ENCODE data around the gene ZAR1L.
A peak's percentile ranks its signal among the peaks of the same experiment; 100 is the strongest.

The ZAR1L gene

DNA sequence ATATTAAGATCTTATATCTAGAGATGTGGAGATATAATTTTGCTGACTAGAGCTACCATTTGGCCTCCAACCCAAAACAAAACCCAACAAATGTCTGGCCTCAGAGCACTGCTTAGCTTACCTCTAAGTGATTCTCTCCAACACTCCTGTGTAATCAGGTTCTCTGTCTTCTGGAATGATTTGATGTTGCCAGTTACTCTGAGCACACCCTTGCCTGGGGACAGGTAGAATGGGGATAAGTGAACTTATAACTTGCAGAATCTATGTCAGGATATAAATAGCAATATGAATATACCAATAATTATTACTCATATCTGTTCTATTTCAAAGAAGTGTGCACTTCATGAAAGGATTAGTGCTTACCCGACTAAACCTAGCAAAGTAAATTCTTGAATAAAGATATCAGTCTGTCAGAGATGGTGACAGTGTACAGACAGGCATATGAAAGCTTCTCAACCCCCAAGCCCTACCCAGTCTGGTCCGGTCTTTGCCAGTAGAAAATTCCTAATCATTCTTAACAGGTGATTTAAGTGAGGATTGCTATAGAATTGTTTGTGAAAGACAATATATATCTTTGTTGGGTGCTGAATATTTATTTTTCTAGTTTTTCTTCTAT, 33.0 kb downstream of the ZAR1L start:
- TF ChIP-seq, protein P1, sequence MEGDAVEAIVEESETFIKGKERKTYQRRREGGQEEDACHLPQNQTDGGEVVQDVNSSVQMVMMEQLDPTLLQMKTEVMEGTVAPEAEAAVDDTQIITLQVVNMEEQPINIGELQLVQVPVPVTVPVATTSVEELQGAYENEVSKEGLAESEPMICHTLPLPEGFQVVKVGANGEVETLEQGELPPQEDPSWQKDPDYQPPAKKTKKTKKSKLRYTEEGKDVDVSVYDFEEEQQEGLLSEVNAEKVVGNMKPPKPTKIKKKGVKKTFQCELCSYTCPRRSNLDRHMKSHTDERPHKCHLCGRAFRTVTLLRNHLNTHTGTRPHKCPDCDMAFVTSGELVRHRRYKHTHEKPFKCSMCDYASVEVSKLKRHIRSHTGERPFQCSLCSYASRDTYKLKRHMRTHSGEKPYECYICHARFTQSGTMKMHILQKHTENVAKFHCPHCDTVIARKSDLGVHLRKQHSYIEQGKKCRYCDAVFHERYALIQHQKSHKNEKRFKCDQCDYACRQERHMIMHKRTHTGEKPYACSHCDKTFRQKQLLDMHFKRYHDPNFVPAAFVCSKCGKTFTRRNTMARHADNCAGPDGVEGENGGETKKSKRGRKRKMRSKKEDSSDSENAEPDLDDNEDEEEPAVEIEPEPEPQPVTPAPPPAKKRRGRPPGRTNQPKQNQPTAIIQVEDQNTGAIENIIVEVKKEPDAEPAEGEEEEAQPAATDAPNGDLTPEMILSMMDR (conservative IDR thresholded peaks at IDR 0.05; ENCODE audit: low read length): no peak
- DNase-seq (ENCODE audit: low read depth): no peak

DNA sequence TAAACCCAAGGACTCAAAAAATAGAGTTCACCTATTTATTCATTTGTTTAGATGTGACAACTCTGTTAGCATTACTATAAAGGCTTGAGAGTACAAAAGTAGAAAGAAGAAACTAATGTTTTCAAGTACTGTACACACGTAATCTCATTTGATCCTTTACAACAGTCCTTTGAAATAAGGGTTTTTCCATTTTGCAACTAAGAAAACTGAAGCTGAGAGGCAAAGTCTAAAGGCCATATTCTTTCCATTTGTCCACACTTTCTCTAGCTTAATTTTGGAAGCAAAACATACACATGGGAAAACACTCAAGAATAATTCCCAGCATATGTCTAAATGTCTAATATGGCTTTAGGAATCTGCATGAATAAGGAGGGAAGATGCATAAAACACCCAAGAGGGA, 34.1 kb downstream of the ZAR1L start:
- TF ChIP-seq, protein P1 (conservative IDR thresholded peaks at IDR 0.05; ENCODE audit: low read length): no peak
- no peak for DNase-seq (ENCODE audit: low read depth)
- no peak overlapping the region for H3K4me3 ChIP-seq (ENCODE audit: low read length)

More for the DNA sequence above, 33.0 kb downstream of the ZAR1L start:
- no peak overlapping the region for H3K4me3 ChIP-seq (ENCODE audit: low read length)

DNA sequence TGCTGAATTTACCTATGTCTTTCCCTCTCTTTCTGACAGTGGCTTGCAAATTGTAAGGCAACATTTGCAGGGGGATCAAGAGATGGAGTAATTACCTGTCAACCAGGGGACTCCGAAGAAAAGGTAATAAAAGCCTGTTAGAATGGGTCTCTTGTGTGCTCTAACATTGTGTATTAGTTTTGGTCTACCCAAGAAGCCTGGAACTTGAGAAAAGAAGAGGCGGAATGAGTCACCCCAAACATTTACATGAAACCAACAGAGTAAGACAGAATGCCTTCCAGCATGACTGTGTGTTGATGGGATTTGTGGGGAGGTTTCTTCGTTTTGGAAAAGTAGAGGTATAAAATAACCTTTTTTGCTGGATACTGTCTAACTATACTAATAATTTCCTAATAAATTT, 36.7 kb downstream of the ZAR1L start:
- no peak overlapping the region for H3K4me3 ChIP-seq (ENCODE audit: low read length)
- TF ChIP-seq, protein P1 (conservative IDR thresholded peaks at IDR 0.05; ENCODE audit: low read length): no peak
- peak; percentile 23 for DNase-seq (ENCODE audit: low read depth)

DNA sequence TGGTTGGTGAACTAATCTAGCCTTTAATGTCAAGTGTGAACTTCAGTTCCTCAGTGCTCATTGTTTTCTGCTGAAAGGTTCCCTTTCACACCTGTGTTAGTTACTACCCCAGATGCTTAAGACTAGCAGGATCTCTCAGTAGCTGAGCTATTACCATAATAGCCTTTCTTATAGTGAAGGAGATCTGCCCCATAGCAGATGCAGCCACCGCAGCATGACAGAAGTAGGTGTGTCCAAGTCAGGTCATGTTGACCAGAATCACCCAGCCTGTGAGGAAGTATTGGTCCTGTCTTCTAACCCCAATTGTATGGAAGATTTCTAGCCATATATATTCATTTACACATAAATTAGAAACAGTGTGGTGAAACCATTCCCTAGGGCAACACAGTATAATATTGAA, 37.3 kb downstream of the ZAR1L start:
- TF ChIP-seq, protein P1 (conservative IDR thresholded peaks at IDR 0.05; ENCODE audit: low read length): no peak
- H3K4me3 ChIP-seq (ENCODE audit: low read length): no peak overlapping the region
- no peak for DNase-seq (ENCODE audit: low read depth)

DNA sequence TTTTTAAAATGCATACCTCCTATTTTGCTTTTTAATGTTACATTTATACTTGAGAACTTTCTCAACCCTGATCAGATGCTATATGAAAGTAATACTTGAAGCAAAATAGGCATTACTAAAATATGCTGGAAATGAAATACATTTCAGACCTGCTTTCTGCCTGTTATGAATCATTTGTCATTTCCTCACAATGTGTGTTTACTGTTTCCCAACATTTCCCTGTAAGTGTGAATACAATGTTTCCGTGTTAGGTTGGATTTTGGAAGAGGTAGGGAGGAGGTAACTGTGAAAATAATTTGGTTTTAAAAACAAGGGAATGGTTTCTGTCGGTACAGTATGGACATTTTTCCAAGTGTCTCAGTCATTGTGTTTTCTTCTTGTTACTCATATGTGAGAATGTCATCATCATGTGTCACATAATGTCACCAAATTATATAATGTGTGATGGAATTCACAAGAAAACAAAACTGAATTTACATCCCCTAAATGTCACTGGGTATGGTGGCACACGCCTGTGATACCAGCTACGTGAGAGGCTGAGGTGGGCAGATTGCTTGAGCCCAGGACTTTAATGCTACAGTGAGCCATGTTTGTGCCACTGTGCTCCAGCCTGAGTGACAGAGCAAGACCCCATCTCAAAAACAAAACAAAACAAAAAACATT, 43.0 kb downstream of the ZAR1L start:
- TF ChIP-seq, protein P1 (conservative IDR thresholded peaks at IDR 0.05; ENCODE audit: low read length): no peak

DNA sequence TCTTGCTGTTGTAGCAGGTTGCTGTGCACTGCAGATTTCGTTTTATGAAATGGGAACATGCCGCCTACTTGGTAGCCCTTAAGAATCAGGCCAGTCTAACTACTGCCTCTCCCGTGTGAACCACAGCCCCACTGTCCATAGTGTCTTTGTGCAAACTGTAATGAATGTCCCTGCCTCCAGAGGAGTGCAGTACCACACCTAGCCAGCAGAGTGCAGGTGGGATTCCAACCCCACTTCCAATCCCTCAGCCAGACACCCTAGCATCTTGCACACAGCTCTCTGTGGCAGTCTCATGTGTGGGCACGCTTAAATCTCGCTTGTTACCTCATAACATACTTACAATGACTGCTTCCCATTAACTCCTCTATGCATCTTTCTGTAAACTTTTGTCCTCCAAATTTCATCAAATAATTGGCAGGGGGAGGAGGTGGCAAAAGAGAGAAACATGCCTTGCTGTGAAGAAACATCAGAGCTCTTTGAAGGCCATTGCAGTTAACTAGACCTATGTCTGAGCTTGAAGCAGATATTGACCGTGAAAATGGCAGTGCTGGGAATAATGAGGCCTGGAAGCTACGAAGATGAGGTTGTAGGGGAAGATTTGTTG, 47.2 kb downstream of the ZAR1L start:
- DNase-seq (ENCODE audit: low read depth): no peak
- H3K4me3 ChIP-seq (ENCODE audit: low read length): no peak overlapping the region
- TF ChIP-seq, protein P1 (conservative IDR thresholded peaks at IDR 0.05; ENCODE audit: low read length): peak; percentile 43

More for the DNA sequence above, 43.0 kb downstream of the ZAR1L start:
- no peak for DNase-seq (ENCODE audit: low read depth)
- no peak overlapping the region for H3K4me3 ChIP-seq (ENCODE audit: low read length)

DNA sequence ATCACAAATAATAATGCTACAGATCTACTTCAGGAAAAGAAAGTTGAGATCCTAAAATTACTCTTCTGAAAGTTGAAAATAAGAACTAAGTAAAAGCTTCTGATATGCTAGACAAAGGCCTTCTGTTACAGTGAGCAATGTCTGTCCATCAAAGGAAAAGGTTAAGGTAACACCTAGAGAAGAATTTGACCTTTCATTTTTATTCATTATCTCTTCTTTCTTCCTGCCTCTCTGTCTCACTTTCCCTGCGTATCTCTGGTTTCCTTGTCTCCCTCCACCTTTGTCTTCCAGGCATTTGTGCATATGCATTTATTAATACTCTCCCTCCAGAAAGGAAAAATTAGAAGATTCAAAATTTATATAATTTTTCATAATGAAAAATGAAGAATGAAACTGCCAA, 49.0 kb downstream of the ZAR1L start:
- no peak for DNase-seq (ENCODE audit: low read depth)
- TF ChIP-seq, protein P1 (conservative IDR thresholded peaks at IDR 0.05; ENCODE audit: low read length): no peak
- no peak overlapping the region for H3K4me3 ChIP-seq (ENCODE audit: low read length)
